Adrenal gland (tissue), 12 donors: ENCODE data around the gene PRH1. TPM values are rescaled to one million over a fixed set of nuclear protein-coding genes. Genes with fewer than 3 reads are reported as not detected.
A peak's percentile ranks its signal among the peaks of the same experiment; 100 is the strongest.

Experiments used
- DNase-seq, 7 donors: peaks; one replicate each; pipeline ENCODE4 v3.0.0-alpha.2; 2019 to 2020
- H3K27ac ChIP-seq, 5 donors: fragments of 200-600 bp; sonication (generic) in 4 of 5; 1 replicate in 3 of 5; 2 replicates in 2 of 5; pipeline versions ENCODE4 v1.5.1 to v1.8.0; 2016 to 2020; ENCODE audit warnings: mild to moderate bottlenecking in 1 of 5
- H3K27me3 ChIP-seq: fragments of 200-600 bp; 2 replicates; pipeline ENCODE4 v1.8.0; 2021
- H3K36me3 ChIP-seq, 2 donors: fragments of 200-600 bp; replicated peaks in 1 of 2; 1 replicate in 1 of 2; 2 replicates in 1 of 2; pipeline versions ENCODE4 v1.5.1 to v1.8.0; 2018 to 2022
- H3K4me1 ChIP-seq, 2 donors: fragments of 200-600 bp; replicated peaks in 1 of 2; 1 replicate in 1 of 2; 2 replicates in 1 of 2; pipeline versions ENCODE4 v1.5.1 to v1.8.0; 2018 to 2021
- H3K4me3 ChIP-seq, 4 donors: fragments of 200-600 bp; sonication (generic) in 3 of 4; one replicate each; pipeline ENCODE4 v1.5.1; 2016 to 2018
- H3K9me3 ChIP-seq, 3 donors: fragments of 200-600 bp; sonication (generic) in 1 of 3; replicated peaks in 1 of 3; 1 replicate in 2 of 3; 2 replicates in 1 of 3; pipeline versions ENCODE4 v1.5.1 to v1.8.0; 2016 to 2021
- POLR2A ChIP-seq, 2 donors: fragments of 450-650 bp; IDR thresholded peaks; one replicate each; pipeline ENCODE4 v1.6.1; 2017; ENCODE audit warnings: antibody characterized with exemption in 2 of 2, mild to moderate bottlenecking in 2 of 2, moderate library complexity in 1 of 2
- WGBS, 4 donors: extraction: QIAGEN DNeasy Blood & Tissue Kit in 2 of 4; methylation state at CpG; one replicate each; pipeline versions ENCODE4 v1.1.5 to v1.1.7; 2013 to 2017; 5-methylcytosine and 5-hydroxymethylcytosine counted together
- intact Hi-C, 2 donors: fragments of 100-400 bp; cut with DNase I; formaldehyde crosslinking; loops; one replicate each; pipeline versions ENCODE4 v1.14.1 to v1.15.0; 2022 to 2023
- polyA plus RNA-seq, 3 donors: library from polyadenylated mRNA; stranded (reverse); fragments of 200-250 nt in 2 of 3; fragments of 350-450 nt in 1 of 3; fragmentation: Illumina TruSeq in 1 of 3; extraction: RNeasy Lipid Tissue Mini Kit (QIAGEN cat#74804) in 1 of 3; gene quantifications; one replicate each; pipeline ENCODE4 v1.2.3, GENCODE V29; 2013 to 2014
- total RNA-seq, 9 donors: library from RNA; depleted of rRNA in 4 of 9; stranded (reverse); fragments of >200 nt in 4 of 9; fragments of 120-200 nt in 1 of 9; fragmentation: NEBNext Ultra II Directional in 1 of 9; extraction: Animal tissue kit (Norgen Biotek cat#: 25700) in 1 of 9; gene quantifications; one replicate each; pipeline versions ENCODE4 v1.1.0 to v1.2.4, GENCODE V29; 2013 to 2023
- TF ChIP-seq, protein P1 (sequence below), 6 experiments: fragments of 450-650 bp in 4 of 6; fragments of 200-600 bp in 2 of 6; sonication (generic) in 1 of 6; IDR thresholded peaks; 1 replicate in 5 of 6; 2 replicates in 1 of 6; pipeline versions ENCODE4 v1.5.1 to v1.8.0; 2016 to 2021; ENCODE audit warnings: antibody characterized with exemption in 6 of 6, mild to moderate bottlenecking in 2 of 6, moderate library complexity in 1 of 6
- donor health status: healthy with polysubstance abuse.
- donor health status: Bipolar disorder and iron deficiency.
- donor health status: DM: yes; HTN: yes; CAD: no.
- donor health status: DM: no; HTN: no; CAD: no.
- donor health status: DM: no; HTN: no; CAD: no.
- donor health status: DM: yes; HTN: yes; CAD: no.

PRH1 gene
- total and polyA plus RNA-seq, 12 donors = 4.3 to 81.4 (median 17.0) TPM

GRCh38 chr12:10910380-10910779 lies 26.3 kb upstream of the PRH1 start:
- Histone ChIP-seq H3K27ac (no peak overlapping the region), H3K9me3 (no peaks in the 10 kb centered on the region), H3K4me1 (peaks cover 0 to 14% of the 10 kb centered on the region in 2 donors), H3K36me3 (no peaks in the 10 kb centered on the region), H3K27me3 (no peaks in the 10 kb centered on the region), H3K4me3 (no peak overlapping the region)
- DNase-seq = peak in 3 of 7 donors; percentile 5 to 22 (median 21)
- TF ChIP-seq, protein P1, sequence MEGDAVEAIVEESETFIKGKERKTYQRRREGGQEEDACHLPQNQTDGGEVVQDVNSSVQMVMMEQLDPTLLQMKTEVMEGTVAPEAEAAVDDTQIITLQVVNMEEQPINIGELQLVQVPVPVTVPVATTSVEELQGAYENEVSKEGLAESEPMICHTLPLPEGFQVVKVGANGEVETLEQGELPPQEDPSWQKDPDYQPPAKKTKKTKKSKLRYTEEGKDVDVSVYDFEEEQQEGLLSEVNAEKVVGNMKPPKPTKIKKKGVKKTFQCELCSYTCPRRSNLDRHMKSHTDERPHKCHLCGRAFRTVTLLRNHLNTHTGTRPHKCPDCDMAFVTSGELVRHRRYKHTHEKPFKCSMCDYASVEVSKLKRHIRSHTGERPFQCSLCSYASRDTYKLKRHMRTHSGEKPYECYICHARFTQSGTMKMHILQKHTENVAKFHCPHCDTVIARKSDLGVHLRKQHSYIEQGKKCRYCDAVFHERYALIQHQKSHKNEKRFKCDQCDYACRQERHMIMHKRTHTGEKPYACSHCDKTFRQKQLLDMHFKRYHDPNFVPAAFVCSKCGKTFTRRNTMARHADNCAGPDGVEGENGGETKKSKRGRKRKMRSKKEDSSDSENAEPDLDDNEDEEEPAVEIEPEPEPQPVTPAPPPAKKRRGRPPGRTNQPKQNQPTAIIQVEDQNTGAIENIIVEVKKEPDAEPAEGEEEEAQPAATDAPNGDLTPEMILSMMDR (IDR thresholded peaks at IDR 0.05) = no peak
- TF ChIP-seq POLR2A (IDR thresholded peaks at IDR 0.05) = no peak
- intact Hi-C loops = no loop called here
- 68 to 71% (median 70%) methylated on average over 8 of the region's 8 CpGs for WGBS, 4 donors

- TF ChIP-seq POLR2A (IDR thresholded peaks at IDR 0.05) = no peak
- TF ChIP-seq, protein P1 (IDR thresholded peaks at IDR 0.05) = no peak
- 94 to 100% (median 98%) methylated on average over 1 of the region's 1 CpG for WGBS, 4 donors
- no peak for DNase-seq
- H3K4me1 ChIP-seq = peaks cover 0 to 14% of the 10 kb centered on the region in 2 donors
- no peaks in the 10 kb centered on the region for H3K36me3 ChIP-seq
- H3K27ac ChIP-seq = no peak within 1 kb of the TSS
- peaks cover 0 to 4% (median 0%) of the 10 kb centered on the region in 3 donors for H3K9me3 ChIP-seq
- H3K4me3 ChIP-seq = no peak within 1 kb of the TSS
- intact Hi-C loops = no loop called here
- no peaks in the 10 kb centered on the region for H3K27me3 ChIP-seq
These were observed 25.4 kb upstream of the PRH1 start, which contains the start of gene TAS2R13 for GRCh38 chr12:10909462-10909861. TSS of gene TAS2R13 (minus strand) at chr12:10909562. CDS start at chr12:10909298, 264 bp downstream.

- intact Hi-C loops = no loop called here
- TF ChIP-seq POLR2A (IDR thresholded peaks at IDR 0.05) = no peak
- TF ChIP-seq, protein P1 (IDR thresholded peaks at IDR 0.05) = no peak
- no peak overlapping the region for H3K27ac ChIP-seq
- H3K4me1 ChIP-seq = peaks cover 0 to under 1% of the 10 kb centered on the region in 2 donors
- H3K9me3 ChIP-seq = peaks cover 0 to 9% (median 0%) of the 10 kb centered on the region in 3 donors
- no peak for DNase-seq
- no peaks in the 10 kb centered on the region for H3K36me3 ChIP-seq
- no peaks in the 10 kb centered on the region for H3K27me3 ChIP-seq
- H3K4me3 ChIP-seq = no peak overlapping the region
- 93 to 97% (median 94%) methylated on average over 4 of the region's 4 CpGs for WGBS, 4 donors
These were observed 20.6 kb upstream of the PRH1 start for GRCh38 chr12:10904686-10905085.

DNA sequence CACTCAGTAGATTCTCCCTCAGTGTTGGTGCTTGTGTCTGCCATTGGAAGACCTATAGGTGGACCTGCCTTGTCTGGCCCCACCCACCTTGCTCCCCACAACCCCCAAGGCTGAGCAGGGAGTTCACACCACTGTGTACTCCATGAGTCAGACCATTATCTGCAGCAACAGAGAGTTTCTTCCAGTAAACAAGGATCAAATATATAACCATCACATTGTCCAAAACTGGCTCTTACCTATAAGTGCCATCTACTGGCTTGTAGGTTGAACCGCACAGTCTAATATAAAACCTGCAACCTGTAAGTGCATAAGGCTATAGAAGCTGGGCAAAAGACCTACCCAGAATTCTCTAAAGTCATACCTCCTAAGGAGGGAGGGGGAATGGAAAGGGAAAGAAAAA lies 17.4 kb upstream of the PRH1 start:
- Histone ChIP-seq H3K27me3 (no peaks in the 10 kb centered on the region), H3K4me3 (no peak overlapping the region), H3K9me3 (peaks cover 0 to 9% (median 0%) of the 10 kb centered on the region in 3 donors), H3K27ac (no peak overlapping the region), H3K4me1 (no peaks in the 10 kb centered on the region), H3K36me3 (no peaks in the 10 kb centered on the region)
- no peak for DNase-seq
- TF ChIP-seq, protein P1 (IDR thresholded peaks at IDR 0.05) = no peak
- no peak for TF ChIP-seq POLR2A (IDR thresholded peaks at IDR 0.05)
- intact Hi-C loops = no loop called here
- 99 to 100% (median 100%) methylated on average over 1 of the region's 1 CpG for WGBS, 4 donors
